K562 (cell line): ENCODE data around the gene CTAGE9.

Experiments
- CHD2 ChIP-seq: IDR thresholded peaks from 2 replicates; pipeline ENCODE4 v1.6.1; 2011; ENCODE audit warnings: low read depth, low read length
- ESRRA ChIP-seq: fragments of 450-650 bp; IDR thresholded peaks from 2 replicates; pipeline ENCODE4 v1.6.1; 2014; ENCODE audit warnings: low read depth, mild to moderate bottlenecking, moderate library complexity, borderline replicate concordance
- JUNB ChIP-seq: fragments of 450-650 bp; formaldehyde crosslinking; conservative IDR thresholded peaks from 2 replicates; pipeline ENCODE4 v1.4.0; 2020; ENCODE audit warnings: mild to moderate bottlenecking
- TCF3 ChIP-seq: sonication (generic); formaldehyde crosslinking; IDR thresholded peaks from 2 replicates; pipeline ENCODE4 v1.4.0; 2020; ENCODE audit warnings: mild to moderate bottlenecking, missing genetic modification reagents
- XRCC5 ChIP-seq: fragments of 200-400 bp; formaldehyde crosslinking; IDR thresholded peaks from 2 replicates; pipeline ENCODE4 v1.6.1; 2017; ENCODE audit warnings: low read depth, mild to moderate bottlenecking, low read length
- ZZZ3 ChIP-seq: fragments of 450-650 bp; IDR thresholded peaks from 2 replicates; pipeline ENCODE4 v1.6.1; 2016; ENCODE audit warnings: antibody characterized with exemption, mild to moderate bottlenecking, moderate library complexity
- TF ChIP-seq, protein P1 (sequence below), 3 experiments: IDR thresholded peaks in 2 of 3; conservative IDR thresholded peaks in 1 of 3; 2 replicates each; pipeline ENCODE4 v1.5.1; 2011 to 2012; ENCODE audit warnings: low read length in 3 of 3, mild to moderate bottlenecking in 3 of 3, control low read depth in 2 of 3, improper control_type of control experiment in 1 of 3, inconsistent platforms in 1 of 3, low read depth in 1 of 3, mixed read lengths in 1 of 3, moderate library complexity in 1 of 3; ENCODE audit not compliant: insufficient read depth in 2 of 3
- TF ChIP-seq, protein P2 (sequence below): sonication (generic); formaldehyde crosslinking; IDR thresholded peaks from 2 replicates; pipeline ENCODE4 v1.8.1; 2022; ENCODE audit warnings: missing genetic modification reagents
- TF ChIP-seq, protein P3 (sequence below): fragments of 450-650 bp; IDR thresholded peaks from 2 replicates; pipeline ENCODE4 v1.6.1; 2017; ENCODE audit warnings: mild to moderate bottlenecking, moderate library complexity
- TF ChIP-seq, protein P4 (sequence below): fragments of 250-450 bp; sonication (Bioruptor Pico); IDR thresholded peaks from 2 replicates; pipeline ENCODE4 v1.4.0; 2020; ENCODE audit warnings: mild to moderate bottlenecking
- TF ChIP-seq, protein P5 (sequence below), 2 experiments: fragments of 450-650 bp; formaldehyde crosslinking in 1 of 2; IDR thresholded peaks; 2 replicates each; pipeline versions ENCODE4 v1.4.0 to v1.6.1; 2014 to 2020; ENCODE audit warnings: mild to moderate bottlenecking in 2 of 2, borderline replicate concordance in 1 of 2, low read depth in 1 of 2

DNA sequence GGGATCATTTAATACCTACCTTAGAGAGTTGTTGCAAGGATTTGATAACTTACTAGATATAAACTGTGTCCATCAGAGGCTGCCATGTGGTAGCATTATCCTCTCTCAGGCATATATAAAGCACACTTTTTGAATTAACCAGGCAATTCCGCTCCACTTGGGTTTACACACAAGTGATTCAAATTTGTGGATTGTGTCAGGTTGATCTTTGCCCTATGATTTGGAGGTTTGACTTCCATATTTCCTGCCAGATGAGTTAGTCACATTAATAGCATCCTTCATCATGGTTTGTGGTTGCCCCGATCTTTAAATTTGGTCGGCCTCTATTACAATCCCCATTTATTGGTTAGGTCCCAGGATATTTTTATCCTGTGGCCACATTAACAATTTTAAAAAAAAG is 44.8 kb upstream of the CTAGE9 start:
- TF ChIP-seq, protein P1, sequence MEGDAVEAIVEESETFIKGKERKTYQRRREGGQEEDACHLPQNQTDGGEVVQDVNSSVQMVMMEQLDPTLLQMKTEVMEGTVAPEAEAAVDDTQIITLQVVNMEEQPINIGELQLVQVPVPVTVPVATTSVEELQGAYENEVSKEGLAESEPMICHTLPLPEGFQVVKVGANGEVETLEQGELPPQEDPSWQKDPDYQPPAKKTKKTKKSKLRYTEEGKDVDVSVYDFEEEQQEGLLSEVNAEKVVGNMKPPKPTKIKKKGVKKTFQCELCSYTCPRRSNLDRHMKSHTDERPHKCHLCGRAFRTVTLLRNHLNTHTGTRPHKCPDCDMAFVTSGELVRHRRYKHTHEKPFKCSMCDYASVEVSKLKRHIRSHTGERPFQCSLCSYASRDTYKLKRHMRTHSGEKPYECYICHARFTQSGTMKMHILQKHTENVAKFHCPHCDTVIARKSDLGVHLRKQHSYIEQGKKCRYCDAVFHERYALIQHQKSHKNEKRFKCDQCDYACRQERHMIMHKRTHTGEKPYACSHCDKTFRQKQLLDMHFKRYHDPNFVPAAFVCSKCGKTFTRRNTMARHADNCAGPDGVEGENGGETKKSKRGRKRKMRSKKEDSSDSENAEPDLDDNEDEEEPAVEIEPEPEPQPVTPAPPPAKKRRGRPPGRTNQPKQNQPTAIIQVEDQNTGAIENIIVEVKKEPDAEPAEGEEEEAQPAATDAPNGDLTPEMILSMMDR (IDR thresholded peaks at IDR 0.05 in 2 of 3, conservative IDR thresholded peaks at IDR 0.05 in 1 of 3; ENCODE audit: insufficient read depth in 2 of 3, low read depth in 1 of 3, low read length in 3 of 3), result no peak
- TF ChIP-seq, protein P2, sequence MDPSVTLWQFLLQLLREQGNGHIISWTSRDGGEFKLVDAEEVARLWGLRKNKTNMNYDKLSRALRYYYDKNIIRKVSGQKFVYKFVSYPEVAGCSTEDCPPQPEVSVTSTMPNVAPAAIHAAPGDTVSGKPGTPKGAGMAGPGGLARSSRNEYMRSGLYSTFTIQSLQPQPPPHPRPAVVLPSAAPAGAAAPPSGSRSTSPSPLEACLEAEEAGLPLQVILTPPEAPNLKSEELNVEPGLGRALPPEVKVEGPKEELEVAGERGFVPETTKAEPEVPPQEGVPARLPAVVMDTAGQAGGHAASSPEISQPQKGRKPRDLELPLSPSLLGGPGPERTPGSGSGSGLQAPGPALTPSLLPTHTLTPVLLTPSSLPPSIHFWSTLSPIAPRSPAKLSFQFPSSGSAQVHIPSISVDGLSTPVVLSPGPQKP (CRISPR knock-in tag), result no peak
- TF ChIP-seq, protein P3, sequence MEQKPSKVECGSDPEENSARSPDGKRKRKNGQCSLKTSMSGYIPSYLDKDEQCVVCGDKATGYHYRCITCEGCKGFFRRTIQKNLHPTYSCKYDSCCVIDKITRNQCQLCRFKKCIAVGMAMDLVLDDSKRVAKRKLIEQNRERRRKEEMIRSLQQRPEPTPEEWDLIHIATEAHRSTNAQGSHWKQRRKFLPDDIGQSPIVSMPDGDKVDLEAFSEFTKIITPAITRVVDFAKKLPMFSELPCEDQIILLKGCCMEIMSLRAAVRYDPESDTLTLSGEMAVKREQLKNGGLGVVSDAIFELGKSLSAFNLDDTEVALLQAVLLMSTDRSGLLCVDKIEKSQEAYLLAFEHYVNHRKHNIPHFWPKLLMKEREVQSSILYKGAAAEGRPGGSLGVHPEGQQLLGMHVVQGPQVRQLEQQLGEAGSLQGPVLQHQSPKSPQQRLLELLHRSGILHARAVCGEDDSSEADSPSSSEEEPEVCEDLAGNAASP, result no peak
- TF ChIP-seq JUNB (CRISPR knock-in tag) (no peak), ESRRA (no peak), CHD2 (no peak), XRCC5 (no peak), ZZZ3 (no peak), TCF3 (CRISPR knock-in tag) (no peak)
- TF ChIP-seq, protein P4, sequence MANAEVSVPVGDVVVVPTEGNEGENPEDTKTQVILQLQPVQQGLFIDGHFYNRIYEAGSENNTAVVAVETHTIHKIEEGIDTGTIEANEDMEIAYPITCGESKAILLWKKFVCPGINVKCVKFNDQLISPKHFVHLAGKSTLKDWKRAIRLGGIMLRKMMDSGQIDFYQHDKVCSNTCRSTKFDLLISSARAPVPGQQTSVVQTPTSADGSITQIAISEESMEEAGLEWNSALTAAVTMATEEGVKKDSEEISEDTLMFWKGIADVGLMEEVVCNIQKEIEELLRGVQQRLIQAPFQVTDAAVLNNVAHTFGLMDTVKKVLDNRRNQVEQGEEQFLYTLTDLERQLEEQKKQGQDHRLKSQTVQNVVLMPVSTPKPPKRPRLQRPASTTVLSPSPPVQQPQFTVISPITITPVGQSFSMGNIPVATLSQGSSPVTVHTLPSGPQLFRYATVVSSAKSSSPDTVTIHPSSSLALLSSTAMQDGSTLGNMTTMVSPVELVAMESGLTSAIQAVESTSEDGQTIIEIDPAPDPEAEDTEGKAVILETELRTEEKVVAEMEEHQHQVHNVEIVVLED (CRISPR knock-in tag), result no peak
- TF ChIP-seq, protein P5, sequence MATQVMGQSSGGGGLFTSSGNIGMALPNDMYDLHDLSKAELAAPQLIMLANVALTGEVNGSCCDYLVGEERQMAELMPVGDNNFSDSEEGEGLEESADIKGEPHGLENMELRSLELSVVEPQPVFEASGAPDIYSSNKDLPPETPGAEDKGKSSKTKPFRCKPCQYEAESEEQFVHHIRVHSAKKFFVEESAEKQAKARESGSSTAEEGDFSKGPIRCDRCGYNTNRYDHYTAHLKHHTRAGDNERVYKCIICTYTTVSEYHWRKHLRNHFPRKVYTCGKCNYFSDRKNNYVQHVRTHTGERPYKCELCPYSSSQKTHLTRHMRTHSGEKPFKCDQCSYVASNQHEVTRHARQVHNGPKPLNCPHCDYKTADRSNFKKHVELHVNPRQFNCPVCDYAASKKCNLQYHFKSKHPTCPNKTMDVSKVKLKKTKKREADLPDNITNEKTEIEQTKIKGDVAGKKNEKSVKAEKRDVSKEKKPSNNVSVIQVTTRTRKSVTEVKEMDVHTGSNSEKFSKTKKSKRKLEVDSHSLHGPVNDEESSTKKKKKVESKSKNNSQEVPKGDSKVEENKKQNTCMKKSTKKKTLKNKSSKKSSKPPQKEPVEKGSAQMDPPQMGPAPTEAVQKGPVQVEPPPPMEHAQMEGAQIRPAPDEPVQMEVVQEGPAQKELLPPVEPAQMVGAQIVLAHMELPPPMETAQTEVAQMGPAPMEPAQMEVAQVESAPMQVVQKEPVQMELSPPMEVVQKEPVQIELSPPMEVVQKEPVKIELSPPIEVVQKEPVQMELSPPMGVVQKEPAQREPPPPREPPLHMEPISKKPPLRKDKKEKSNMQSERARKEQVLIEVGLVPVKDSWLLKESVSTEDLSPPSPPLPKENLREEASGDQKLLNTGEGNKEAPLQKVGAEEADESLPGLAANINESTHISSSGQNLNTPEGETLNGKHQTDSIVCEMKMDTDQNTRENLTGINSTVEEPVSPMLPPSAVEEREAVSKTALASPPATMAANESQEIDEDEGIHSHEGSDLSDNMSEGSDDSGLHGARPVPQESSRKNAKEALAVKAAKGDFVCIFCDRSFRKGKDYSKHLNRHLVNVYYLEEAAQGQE (IDR thresholded peaks at IDR 0.05; ENCODE audit: borderline replicate concordance), result no peak
- TF ChIP-seq, protein P5 (CRISPR knock-in tag; IDR thresholded peaks at IDR 0.05; ENCODE audit: low read depth), result no peak
